ENCODE data around the gene SMIM15.
"Not testable (repeated sequence)": the region's sequence is repeated elsewhere in the genome, so short reads cannot be mapped to it uniquely, and the experiment has no call there.

The SMIM15 gene

GRCh38 chr5:61162010-61162831 is at the start of gene SMIM15:
SMIM15 (minus strand) TSS chr5:61162468; CDS start chr5:61160171, 2,297 bp downstream.
- TF ChIP-seq CTCF (IDR thresholded peaks at IDR 0.05; ENCODE audit: low read depth, low read length) = no peak

GRCh38 chr5:61207884-61208283 is 45.6 kb upstream of the SMIM15 start:
- no peak for TF ChIP-seq CTCF (IDR thresholded peaks at IDR 0.05; ENCODE audit: low read depth, low read length)
- no peak for DNase-seq (ENCODE audit: extremely low read depth, low read depth)

More at GRCh38 chr5:61162010-61162831, at the start of gene SMIM15:
- peak; percentile 62 for DNase-seq (ENCODE audit: extremely low read depth, low read depth)

- TF ChIP-seq CTCF (IDR thresholded peaks at IDR 0.05; ENCODE audit: low read depth, low read length) = no peak
- DNase-seq (ENCODE audit: extremely low read depth, low read depth) = no peak
Measured at GRCh38 chr5:61205013-61205412, 42.7 kb upstream of the SMIM15 start.

- no peak for TF ChIP-seq CTCF (IDR thresholded peaks at IDR 0.05; ENCODE audit: low read depth, low read length)
- no peak for DNase-seq (ENCODE audit: extremely low read depth, low read depth)
Measured at GRCh38 chr5:61202213-61202612, 39.9 kb upstream of the SMIM15 start.

- no peak for TF ChIP-seq CTCF (IDR thresholded peaks at IDR 0.05; ENCODE audit: low read depth, low read length)
- DNase-seq (ENCODE audit: extremely low read depth, low read depth) = no peak
Measured at GRCh38 chr5:61200582-61201155, 38.4 kb upstream of the SMIM15 start.

- no peak for DNase-seq (ENCODE audit: extremely low read depth, low read depth)
- no peak for TF ChIP-seq CTCF (IDR thresholded peaks at IDR 0.05; ENCODE audit: low read depth, low read length)
Measured at GRCh38 chr5:61198606-61199005, 36.3 kb upstream of the SMIM15 start.

- not testable (repeated sequence) for DNase-seq (ENCODE audit: extremely low read depth, low read depth)
Measured at GRCh38 chr5:61187826-61188225, 25.6 kb upstream of the SMIM15 start.

- DNase-seq (ENCODE audit: extremely low read depth, low read depth) = not testable (repeated sequence)
Measured at GRCh38 chr5:61187352-61187751, 25.1 kb upstream of the SMIM15 start.

Data from AG09319 (cell line).